ENCODE measurements around the gene GLDC. TPM values are rescaled to one million over a fixed set of nuclear protein-coding genes. Genes with fewer than 3 reads are reported as not detected.
"Not testable (repeated sequence)": the region's sequence is repeated elsewhere in the genome, so short reads cannot be mapped to it uniquely, and the experiment has no call there.

The GLDC gene
- total RNA-seq, 1 donor from 2014 or later = 29.1 TPM

DNA sequence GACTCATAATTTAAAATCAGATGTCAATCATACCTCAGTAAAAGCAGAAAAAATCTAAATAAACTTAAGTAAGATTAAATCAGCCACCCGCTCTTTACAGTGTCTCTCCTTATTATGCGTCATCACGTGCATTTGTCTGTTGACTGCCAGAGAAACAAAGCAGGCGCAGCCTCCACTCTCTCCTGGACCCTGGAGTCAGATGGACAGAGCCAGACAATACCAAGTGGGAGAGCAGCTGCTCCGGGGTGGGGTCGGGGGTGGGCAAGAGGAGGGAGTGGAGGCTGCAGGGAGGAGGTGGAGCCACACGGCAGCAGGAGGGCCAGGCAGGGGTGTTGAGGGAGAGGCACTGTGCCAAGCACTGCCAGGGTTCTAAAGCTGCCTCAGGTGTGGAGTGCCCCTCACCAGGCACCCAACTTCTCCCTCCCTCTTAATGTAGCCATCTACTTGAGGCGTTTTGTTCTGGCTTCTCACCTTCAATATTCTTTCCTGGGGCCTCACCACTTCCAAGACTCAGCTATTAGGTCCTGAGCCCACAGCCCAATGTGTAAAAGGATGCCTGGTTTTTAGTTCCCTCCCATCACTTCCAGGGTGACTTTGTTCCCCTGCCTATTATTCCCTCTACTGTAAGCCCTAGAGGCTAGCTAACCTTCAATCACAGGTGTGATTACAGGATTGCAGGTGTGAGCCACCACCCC lies 96.3 kb downstream of the GLDC start:
- Mint-ChIP-seq H3K4me1 (ENCODE audit: unreplicated experiment) (peaks cover 14% of the 10 kb centered on the region), H3K27ac (ENCODE audit: unreplicated experiment) (no peak overlapping the region), H3K4me3 (ENCODE audit: unreplicated experiment) (no peak overlapping the region), H3K36me3 (ENCODE audit: low read depth, unreplicated experiment) (peaks cover 9% of the 10 kb centered on the region), H3K9me3 (ENCODE audit: unreplicated experiment) (no peaks in the 10 kb centered on the region), H3K27me3 (ENCODE audit: unreplicated experiment) (peaks cover 3% of the 10 kb centered on the region)
- DNase-seq (ENCODE audit: low spot score) = no peak
- TF ChIP-seq, protein P1, sequence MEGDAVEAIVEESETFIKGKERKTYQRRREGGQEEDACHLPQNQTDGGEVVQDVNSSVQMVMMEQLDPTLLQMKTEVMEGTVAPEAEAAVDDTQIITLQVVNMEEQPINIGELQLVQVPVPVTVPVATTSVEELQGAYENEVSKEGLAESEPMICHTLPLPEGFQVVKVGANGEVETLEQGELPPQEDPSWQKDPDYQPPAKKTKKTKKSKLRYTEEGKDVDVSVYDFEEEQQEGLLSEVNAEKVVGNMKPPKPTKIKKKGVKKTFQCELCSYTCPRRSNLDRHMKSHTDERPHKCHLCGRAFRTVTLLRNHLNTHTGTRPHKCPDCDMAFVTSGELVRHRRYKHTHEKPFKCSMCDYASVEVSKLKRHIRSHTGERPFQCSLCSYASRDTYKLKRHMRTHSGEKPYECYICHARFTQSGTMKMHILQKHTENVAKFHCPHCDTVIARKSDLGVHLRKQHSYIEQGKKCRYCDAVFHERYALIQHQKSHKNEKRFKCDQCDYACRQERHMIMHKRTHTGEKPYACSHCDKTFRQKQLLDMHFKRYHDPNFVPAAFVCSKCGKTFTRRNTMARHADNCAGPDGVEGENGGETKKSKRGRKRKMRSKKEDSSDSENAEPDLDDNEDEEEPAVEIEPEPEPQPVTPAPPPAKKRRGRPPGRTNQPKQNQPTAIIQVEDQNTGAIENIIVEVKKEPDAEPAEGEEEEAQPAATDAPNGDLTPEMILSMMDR (IDR thresholded peaks at IDR 0.05; ENCODE audit: unreplicated experiment) = no peak

DNA sequence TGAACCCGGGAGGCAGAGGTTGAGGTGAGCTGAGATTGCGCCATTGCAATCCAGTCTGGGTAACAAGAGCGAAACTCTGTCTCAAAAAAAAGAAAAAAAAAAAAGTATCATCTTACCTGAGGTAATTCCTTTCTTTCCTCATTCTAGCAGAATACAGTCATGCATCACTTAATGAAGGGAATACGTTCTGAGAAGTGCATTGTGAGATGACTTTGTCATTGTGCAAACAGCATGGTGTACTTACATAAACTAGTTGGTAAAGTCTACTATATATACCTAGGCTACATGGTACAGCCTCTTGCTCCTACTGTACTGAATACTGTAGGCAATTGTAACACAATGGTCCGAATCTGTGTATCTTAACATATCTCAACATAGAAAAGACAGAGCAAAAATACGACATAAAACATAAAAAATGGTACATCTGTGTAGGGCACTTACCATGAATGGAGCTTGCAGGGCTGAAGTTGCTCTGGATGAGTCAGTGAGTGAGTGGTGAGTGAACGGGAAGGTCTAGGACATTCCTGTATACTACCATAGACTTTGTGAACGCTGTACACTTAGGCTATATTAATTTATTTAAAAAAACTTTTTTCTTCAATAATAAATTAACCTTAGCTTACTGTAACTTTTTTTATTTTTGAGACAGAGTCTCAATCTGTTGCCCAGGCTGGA lies 100.4 kb downstream of the GLDC start:
- Mint-ChIP-seq H3K27me3 (ENCODE audit: unreplicated experiment) (no peaks in the 10 kb centered on the region), H3K27ac (ENCODE audit: unreplicated experiment) (no peak overlapping the region), H3K4me3 (ENCODE audit: unreplicated experiment) (no peak overlapping the region)

DNA sequence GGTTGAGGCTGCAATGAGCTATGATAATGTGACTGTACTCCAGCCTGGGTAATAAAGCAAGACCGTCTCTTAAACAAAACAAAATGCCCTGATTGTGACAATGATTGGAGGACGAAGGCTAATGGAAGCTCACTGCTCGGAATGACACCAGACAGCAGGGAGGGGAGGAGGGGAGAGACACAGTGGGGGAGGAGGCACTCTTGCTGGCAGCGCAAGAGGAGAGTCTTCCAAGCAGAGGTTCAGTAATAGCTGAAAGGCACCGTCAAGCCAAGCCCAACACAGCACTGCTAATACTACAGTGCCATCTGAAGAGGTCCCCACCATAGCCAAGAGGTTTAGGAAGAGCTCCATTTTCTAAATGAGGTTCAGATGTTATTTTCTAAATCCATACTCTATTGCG lies 102.3 kb downstream of the GLDC start:
- TF ChIP-seq, protein P1 (IDR thresholded peaks at IDR 0.05; ENCODE audit: unreplicated experiment) = no peak
- H3K4me1 Mint-ChIP-seq (ENCODE audit: unreplicated experiment) = no peaks in the 10 kb centered on the region
- no peaks in the 10 kb centered on the region for H3K9me3 Mint-ChIP-seq (ENCODE audit: unreplicated experiment)
- DNase-seq (ENCODE audit: low spot score) = no peak
- no peak overlapping the region for H3K27ac Mint-ChIP-seq (ENCODE audit: unreplicated experiment)
- H3K4me3 Mint-ChIP-seq (ENCODE audit: unreplicated experiment) = no peak overlapping the region
- H3K27me3 Mint-ChIP-seq (ENCODE audit: unreplicated experiment) = no peaks in the 10 kb centered on the region
- no peaks in the 10 kb centered on the region for H3K36me3 Mint-ChIP-seq (ENCODE audit: low read depth, unreplicated experiment)

More for the DNA sequence above, 100.4 kb downstream of the GLDC start:
- H3K36me3 Mint-ChIP-seq (ENCODE audit: low read depth, unreplicated experiment) = peaks cover 6% of the 10 kb centered on the region
- no peaks in the 10 kb centered on the region for H3K4me1 Mint-ChIP-seq (ENCODE audit: unreplicated experiment)
- TF ChIP-seq, protein P1 (IDR thresholded peaks at IDR 0.05; ENCODE audit: unreplicated experiment) = no peak
- no peak for DNase-seq (ENCODE audit: low spot score)
- no peaks in the 10 kb centered on the region for H3K9me3 Mint-ChIP-seq (ENCODE audit: unreplicated experiment)

DNA sequence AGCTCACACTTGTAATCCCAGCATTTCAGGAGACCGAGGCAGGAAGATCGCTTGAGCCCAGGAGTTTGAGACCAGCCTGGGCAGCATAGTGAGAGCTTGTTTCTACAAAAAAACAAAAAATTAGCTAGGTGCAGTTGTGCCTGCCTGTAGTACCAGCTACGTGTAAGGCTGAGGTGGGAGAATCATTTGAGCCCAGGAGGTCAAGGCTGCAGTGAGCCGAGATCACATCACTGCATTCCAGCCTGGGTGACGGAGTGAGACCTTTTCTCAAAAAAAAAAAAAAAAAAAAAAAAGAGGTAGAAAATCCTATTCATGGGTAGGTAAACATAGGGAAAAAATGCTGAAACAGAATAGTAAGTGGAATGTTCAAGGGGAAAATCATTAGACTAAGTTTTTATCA lies 102.9 kb downstream of the GLDC start:
- not testable (repeated sequence) for H3K4me1 Mint-ChIP-seq (ENCODE audit: unreplicated experiment); H3K27ac Mint-ChIP-seq (ENCODE audit: unreplicated experiment); DNase-seq (ENCODE audit: low spot score); H3K9me3 Mint-ChIP-seq (ENCODE audit: unreplicated experiment); H3K36me3 Mint-ChIP-seq (ENCODE audit: low read depth, unreplicated experiment); H3K27me3 Mint-ChIP-seq (ENCODE audit: unreplicated experiment); H3K4me3 Mint-ChIP-seq (ENCODE audit: unreplicated experiment)

DNA sequence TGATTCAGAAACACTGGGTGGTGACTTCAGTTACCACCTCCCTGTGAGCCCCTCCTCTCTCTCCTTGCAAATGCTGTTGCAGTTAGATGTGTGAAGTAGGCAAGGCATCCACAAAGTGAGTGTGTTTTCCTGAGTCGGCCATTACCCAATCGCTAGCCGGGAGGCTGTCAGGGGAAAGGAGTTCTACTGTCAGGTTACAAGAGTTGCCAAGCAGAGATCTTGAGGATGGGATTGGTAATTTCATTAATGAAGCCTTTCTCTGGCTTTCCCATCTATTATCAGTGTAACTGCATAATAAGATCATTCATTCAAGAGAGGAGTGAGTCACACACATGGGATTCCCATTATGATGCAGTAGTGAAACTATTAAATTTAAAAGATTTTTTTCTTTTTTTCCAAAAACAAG lies 106.9 kb downstream of the GLDC start:
- Mint-ChIP-seq H3K36me3 (ENCODE audit: low read depth, unreplicated experiment) (peaks cover 5% of the 10 kb centered on the region), H3K27ac (ENCODE audit: unreplicated experiment) (no peak overlapping the region), H3K27me3 (ENCODE audit: unreplicated experiment) (peaks cover 1% of the 10 kb centered on the region), H3K4me3 (ENCODE audit: unreplicated experiment) (no peak overlapping the region), H3K9me3 (ENCODE audit: unreplicated experiment) (no peaks in the 10 kb centered on the region), H3K4me1 (ENCODE audit: unreplicated experiment) (no peaks in the 10 kb centered on the region)
- TF ChIP-seq, protein P1 (IDR thresholded peaks at IDR 0.05; ENCODE audit: unreplicated experiment) = no peak
- no peak for DNase-seq (ENCODE audit: low spot score)

Measured in endothelial cell (in vitro differentiated cells).